Tongue (tissue), 2 donors: ENCODE measurements around the gene NOL4L. TPM values are rescaled to one million over a fixed set of nuclear protein-coding genes. Genes with fewer than 3 reads are reported as not detected.

Source experiments
- DNase-seq: peaks from one replicate; pipeline ENCODE4 v3.0.0-alpha.2; 2015
- total RNA-seq: library from RNA; depleted of rRNA; stranded (reverse); fragments of >200 nt; gene quantifications from one replicate; pipeline ENCODE4 v1.2.3, GENCODE V29; 2014

Gene NOL4L
- total RNA-seq, 1 donor from 2014 or later, result 5.9 TPM

DNA sequence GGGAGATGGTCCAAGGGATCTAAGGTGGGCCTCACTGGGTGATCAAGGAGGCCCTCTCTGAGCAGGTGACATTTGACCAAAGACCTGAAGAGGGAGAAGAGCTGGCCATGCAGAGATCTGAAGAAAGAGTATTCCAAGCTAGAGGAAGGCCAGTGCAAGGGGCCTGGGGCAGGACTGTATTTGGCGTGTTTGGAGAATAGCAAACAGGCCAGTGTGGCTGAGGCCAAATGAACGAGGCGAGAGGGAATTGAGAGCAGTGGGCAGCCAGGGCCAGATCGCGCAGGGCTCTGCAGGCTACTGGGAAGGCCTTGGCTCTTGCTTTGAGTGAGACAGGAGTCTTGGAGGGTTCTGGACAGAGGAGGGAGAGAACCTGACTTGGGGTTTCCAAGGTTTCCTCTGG, 9.3 kb downstream of the NOL4L start:
- no peak for DNase-seq

DNA sequence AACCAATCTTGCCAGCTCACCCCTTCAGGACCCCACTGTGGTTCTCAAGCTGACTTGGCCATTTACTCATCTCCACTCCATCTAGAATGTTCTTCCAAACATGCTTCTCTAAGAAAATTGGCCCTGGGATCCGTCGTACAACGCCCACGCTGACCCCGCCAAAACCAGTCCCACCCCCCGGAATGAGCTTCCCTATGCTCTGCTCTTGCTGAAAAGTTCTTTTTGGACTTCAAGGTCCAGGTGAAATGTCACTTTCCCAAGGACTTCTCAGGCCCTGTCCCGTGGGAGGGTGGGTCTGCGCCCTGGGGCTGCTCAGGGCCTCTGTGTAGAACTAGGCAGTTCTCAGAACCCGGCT, 9.9 kb downstream of the NOL4L start:
- DNase-seq, result no peak

DNA sequence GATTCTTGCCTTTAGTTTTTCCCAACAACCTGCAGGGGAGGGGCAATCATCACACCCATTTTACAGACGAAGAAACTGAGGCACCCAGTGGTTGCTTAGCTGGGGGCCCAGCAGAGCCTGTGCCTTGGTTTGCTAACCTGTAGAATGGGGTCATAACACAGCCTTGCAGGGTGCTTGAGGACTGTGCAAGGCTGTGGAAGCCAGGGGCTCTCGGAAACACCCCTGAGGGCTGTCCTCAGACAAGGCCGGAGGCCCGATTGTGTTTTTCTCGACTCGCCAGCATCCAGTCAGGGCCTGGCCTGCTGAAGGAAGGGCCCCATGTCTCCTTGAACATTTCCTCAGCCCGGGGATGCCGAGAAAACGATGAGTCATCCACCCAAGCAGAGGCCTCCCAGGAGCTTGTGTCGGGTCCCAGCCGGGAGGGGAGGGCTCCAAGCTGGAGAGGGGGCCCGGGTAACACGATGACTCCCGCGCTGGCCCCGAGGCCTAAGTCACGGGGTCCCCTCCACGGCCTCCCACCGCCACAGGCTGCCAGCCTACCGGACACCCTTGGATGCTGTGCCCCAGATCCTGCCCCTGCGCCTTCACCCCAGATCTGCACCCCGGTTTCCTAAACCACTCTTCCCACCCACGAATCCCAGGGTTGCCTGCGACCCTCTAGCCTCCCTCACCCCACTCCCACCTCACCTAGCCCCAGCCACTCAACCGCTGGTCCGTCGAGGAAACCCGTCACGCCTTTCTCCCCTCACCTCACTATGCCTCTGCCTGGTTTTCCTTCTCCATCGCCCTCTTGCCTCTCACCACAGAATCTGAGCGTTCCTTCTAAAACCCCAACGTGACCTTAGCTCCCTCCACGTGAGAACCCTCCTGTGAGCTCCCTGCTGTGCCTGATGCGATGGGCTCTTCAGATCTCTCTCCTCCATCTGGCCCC, 10.6 kb downstream of the NOL4L start:
- DNase-seq, result peak; percentile 44

DNA sequence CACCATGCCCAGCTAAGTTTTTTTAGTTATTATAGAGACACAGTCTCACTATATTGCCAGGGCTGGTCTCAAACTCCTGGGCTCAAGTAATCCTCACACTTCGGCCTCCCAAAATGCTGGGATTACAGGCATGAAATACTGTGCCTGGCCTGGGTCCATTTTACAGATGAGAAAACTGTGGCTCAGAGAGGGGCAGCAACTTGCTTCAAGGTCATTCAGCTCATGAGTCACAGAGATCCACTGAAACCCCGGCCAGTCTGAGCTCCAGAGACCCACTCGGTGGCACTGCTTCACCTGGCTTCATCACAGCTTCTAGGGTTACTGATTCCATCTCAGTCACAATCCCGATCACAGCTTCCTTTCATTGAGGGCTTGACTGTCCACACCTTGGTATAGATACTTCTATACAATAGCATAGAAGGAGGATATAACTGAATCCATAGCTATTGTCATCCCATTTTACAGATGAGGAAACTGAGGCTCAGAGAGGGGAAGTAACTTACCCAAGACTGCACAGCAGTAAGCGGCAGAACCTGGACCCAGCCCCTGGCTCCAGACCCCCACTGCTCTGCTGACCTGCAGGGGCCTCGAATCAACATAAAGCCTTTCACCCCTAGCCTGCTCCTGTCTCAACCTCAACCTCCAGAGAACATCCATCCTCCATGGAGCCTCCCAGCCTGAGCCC, 11.8 kb downstream of the NOL4L start:
- DNase-seq, result no peak

DNA sequence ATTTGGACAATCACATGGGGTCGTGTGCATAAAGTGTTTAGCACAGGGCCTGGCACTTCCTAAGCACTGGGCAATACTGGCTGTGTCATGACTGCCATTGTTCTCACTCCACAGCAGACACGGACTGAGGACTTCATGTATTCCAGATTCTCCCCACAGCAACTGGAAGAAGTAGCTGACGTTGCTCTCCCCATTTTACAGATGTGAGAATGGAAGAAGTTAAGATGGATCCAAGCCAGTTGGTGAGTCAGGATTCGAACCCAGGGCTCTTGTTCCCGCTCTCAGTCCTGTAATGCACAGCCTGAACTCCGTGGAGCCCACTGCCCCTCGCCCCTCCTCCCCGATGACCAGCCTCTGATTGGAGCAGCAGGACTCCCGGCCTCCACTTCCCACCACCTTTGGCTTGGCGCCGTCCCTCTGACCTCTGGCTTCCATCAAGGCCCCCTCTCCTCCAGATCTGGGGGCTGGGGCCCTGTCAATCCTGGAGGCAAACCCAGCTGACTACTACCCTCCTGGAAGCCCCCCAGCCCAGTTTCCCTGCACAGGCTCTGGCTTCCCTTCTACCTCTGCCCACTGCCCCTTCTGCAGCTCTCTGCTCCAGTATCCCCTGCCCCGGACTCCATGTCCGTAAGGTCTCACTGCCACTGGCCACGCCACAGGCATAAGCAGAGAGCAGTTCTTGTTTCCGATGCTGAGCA, 12.7 kb downstream of the NOL4L start:
- no peak for DNase-seq

DNA sequence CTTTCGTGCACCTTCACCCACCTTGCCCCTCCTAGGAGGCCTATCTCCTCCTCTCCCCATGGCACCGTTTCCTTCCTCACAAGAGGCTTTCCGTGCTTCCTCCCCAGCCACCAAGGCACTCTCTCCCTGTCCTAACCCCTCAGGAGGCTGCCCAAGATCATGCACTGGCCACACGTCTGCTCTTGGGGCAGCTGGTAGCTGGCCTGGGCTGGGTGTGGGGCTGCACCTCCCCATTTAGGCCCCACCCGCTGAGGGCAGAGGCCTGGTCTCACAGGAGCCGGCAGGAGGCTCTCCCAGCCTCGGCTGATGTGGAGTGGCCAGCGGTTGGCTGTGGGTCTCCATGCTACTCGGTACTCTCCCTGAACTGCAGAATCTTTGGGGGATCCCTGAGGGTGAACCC, 13.6 kb downstream of the NOL4L start:
- DNase-seq, result no peak

DNA sequence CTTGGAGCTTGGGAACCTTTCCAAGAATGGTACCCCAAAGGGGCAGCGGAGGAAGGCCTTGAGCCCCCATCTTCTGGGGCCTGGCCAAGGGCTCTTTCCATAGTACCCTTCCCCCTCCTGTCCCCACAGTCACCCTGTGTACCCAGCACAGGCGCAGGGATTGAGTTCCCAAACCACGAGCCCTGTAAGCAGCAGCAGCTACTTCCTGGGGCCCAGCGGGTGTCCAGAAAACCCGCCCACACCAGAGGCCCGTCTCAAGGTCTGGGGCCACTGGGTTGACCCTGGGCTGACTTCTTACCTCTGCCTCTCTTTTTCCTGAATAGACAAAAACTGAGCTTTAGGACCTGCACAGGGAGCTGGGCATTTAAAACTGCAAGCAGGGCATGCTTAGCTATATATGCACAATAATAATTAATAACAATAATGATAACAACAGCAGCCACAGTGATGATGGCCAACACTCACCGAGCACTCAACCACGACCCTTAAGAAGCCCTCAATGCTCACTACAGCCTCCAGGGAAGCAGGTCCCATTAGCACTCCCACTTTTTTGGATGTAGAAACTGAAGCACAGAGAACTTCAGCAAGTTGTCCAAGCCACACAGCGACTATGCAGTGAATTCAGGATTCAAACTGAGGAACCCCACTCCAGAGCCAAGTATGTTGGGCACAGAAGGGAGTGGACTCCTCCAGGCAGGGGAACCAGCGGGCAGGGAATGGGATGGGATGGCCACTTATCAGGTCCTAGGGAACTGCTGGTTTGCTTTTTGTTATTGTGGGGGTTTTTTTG, 14.5 kb downstream of the NOL4L start:
- no peak for DNase-seq

DNA sequence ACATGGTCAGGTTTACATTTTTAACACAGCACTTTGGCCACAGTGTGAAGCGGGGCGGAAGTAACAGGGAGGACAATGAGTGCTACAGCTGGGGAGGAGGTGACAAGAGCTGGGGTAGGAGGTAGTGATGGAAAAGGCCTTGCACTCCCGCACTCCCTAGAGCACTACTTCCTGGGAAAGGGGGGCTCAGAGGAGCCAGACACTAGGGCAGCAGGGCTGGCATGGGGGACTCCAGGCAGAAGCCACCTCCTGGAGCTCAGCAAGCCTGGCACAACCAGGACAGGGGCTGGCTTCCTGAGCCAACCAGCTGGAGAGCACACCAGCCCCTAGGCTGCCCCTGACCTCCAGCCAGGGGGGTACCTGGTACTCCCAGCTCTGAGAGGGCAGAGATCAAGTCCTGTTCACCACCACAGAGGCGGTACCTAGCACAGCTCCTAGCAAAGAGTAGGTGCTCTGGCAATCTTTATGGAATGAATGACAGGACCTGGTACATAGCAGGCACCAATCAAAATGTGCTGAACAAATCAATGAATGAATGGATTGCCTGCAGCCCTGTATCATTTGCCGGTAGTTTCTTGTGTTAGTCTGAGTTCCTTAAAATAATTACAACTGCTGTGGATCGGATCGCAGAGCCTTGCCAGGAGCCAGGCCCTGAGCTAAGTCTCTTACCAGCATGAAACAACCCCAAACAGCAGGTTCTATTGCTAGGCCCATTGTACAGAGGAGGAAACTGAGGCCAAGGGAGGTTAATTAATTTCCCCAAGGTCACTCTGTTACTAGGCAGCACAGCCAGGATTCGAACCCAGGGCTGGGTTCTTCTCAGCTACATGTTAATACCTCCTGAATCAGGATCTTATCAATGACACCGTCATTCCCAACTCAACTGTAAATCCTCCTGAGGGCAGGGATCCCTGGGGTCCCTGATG, 15.5 kb downstream of the NOL4L start:
- DNase-seq, result no peak

DNA sequence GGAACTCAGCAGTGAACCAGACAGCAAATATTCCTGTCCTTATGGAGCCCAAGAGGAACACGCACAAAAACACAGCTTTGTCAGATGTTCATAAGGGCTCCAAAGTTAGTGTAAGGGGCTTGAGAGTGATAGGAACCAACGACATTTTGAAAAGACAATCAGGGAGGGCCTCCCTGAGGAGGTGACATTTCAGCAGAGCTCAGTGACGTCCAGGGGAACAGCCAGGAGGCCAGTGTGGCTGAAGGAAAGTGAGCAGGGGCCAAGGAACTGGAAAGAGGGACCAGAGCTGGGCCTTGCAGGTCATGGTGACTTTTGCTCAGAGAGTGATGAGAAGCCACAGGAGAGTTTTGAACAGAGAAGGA, 16.1 kb downstream of the NOL4L start:
- no peak for DNase-seq

DNA sequence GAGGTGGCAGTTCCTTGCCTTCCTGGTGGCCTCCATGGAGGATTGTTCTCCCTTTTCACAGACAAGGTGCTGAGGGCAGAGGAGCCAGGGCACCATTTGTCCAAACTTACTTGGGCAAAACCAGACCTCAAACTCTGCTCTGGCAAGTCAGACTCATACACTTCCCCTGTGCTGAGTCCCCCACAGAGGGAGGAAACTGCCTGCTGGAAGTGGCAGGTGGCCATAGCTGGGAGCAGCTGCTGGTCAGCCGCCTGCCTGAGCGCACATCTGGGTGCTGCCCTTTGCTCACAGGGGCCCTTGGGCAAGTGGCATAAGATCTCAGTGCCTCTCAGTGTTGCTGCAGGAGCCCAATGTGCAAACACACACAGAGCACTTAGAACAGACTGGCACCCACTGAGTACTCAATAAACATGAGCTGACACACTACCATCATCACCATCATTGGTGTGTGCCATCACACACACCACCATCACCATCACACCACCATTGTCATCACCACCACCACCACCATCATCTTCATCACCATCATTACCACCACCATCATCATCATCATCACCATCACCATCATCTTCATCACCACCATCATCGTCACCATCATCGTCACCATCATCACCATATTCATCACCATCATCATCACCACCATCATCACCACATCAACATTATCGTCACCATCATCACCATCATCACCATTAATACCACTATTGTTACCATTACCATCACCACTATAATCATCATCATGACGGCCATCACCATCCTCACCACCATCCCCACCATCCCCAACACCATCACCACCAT, 17.6 kb downstream of the NOL4L start:
- DNase-seq, result no peak

DNA sequence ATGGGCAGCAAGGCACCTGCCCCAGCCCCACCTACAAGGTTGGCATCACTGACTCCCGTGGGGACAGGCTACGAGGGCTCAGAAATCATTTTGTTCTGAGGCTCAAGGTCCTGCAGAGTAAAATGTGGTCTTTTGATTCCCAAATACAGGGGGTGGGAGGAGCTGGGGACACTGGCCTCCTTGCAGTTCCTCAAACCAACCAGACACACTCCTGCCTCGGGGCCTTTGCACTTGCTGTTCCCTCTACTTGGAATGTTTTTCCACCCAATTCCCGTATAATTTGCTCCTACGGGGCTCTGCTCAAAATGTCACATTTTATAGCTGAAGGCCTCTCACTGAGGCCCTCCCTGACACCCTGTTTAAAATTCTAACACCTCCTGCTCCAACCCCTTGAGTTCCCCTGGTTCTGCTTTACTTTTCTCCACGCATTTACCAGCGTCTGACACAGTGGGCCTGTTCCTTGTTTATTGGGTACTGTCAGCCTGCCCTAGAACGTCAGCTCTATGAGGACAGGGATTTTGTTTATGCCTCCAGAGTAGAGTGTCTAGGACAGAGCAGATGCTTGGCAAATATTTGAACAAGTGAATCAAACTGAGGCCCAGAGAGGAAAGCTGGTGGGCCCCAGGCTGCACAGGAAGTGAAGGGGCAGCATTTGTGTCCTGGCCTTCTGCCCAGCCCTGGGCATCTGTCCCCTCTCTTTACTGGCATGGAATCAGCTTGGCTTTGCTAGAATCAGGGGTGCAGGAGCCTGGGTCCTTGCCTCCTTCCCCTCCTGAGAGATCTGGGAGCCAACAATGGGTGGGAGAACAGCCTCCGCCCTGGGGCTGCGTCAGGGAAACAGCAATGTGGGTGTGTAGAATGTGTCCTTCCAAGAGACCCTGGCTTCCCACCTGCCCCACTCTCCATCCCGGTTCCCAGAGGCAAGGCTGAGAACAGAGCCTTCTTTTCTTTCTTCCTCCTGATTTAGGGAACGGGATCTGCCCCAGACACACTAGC, 18.5 kb downstream of the NOL4L start:
- DNase-seq, result no peak

DNA sequence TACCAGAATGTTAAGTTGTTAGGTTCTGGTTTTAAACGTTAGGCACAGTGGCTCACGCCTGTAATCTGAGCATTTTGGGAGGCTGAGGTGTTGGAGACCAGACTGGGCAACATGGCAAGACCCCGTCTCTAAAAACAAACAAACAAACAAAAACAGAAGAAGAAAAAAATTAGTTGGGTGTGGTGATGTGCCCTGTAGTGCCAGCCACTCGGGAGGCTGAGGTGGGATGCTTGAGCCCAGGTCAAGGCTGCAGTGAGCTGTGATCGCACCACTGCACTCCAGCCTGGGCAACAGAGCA, 19.4 kb downstream of the NOL4L start:
- no peak for DNase-seq

DNA sequence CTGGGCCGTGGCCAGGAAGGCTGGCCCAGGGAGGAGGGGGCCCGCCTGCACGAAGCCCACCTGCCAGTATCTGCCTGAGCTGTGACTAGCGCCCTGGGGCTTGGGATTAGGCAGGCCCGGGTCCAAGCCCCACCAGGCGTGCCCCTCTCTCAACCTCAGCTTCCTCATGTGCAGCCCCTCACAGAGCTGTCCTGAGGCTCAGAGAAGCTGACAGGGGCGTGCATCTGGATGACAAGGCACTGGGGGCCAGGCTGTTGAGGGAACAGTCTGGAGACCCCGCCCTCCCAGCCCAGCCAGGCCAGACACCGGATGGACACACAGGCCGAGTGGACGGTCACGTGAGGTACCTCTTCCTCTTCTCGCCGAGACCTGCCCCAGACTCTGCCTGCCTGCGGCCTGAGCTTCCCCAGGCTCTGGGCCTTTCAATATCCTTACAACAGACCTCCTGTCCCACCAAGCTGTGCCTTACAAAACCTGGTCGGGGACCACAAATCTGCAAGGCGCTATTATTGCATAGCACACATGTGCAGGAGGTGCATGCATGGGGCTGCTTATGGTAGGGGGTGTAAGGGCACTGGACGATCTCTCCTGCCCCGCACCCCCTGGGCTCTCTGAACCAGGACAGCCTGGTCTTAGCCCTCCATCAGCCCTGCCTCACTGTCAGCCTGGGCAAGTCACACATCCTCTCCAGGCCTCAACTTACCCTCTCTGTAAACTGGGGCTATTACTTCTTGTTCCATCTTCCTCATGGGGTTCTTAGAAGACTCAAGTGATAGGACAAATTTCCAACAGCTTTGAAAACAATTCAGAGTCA, 20.0 kb downstream of the NOL4L start:
- no peak for DNase-seq

DNA sequence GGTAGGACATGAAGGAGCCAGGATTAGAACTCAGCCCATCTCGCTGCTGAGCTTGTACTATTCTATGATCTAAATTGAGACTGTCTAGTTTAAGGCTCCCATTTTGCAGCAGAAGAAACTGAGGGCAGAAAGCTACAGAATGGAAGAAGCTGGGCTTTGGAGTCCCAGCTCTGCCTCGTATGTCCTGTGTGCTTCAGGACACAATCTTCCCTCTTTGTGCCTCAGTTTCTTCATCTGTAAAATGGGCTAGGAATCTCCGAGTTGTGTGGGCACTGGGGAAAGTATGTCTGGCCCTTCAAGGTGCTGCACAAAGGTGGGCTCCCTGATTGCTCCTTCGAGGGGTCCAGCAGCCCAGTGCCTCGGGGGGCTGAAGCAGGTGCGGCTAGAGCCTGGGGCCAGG, 20.7 kb downstream of the NOL4L start:
- DNase-seq, result no peak

DNA sequence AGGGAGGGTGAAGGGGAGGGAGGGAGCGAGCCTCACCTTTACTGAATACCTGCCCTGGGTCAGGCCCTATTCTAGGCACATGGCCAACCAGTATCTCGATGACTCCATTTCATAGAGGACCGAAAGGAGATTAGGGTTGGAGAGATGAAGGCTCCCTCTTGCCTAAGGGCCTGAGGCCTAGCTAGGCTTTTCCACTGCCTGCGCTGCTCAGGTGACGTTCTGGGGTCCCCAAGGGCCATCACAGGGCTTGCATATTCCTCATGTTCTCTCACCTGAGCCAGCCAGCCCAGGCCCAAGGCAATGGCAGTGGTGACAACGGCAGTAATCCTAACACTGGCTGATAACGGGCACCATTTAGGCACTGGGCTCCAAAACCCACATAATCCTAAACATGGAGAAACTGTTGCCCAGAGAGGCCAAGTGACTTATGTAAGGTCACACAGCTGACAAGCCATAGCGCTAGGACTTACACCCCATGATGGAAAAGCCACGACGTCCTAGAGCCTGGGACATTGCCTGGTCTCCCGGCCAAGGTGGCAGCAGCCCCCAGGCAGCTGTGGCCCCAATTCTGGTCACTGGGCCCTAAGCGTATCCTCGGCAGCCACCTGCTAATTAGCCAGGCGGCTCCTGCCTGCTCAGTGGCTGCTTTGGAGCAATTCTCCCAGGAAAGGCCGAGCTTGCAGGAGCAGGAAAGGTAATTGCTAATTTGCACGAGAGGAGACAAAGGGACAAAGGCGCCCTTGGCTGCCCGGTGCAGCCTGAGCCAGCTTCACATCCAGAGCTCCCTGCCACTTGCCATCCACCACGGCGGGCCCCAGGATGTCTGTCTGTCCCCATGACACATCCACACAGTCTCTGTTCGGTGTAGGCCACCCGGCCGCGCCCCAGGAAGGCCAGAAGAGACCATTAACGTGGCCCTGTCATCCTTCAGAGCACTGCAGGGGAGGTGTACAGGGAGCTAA, 21.5 kb downstream of the NOL4L start:
- DNase-seq, result no peak

DNA sequence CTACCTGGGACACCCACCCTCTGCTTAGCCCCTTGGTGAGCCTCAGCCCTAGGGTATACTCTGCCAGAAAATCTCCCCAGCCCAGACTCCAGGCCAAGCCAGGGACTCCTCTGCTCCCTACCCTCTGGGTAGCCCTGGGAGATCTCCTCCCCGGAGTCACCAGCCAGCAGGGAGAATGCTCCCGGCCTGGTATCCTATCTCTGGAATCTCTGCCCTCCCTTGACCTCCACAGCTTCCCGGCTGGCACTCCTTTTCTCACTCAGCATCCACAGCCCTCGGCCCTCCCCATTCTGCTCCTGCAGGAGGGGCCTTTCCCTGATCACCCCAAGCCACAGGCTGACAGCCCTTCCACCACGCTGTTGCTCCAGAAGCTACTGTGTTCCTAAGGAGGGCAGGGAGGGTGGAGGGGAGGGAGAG, 22.6 kb downstream of the NOL4L start:
- DNase-seq, result no peak
